IPS-18a (cell line): ENCODE measurements around the gene RNASE9.
"Not testable (repeated sequence)": the region's sequence is repeated elsewhere in the genome, so short reads cannot be mapped to it uniquely, and the experiment has no call there.

ENCODE experiments used
- H3K27ac ChIP-seq: one replicate; pipeline ENCODE4 v1.5.1; 2013; ENCODE audit warnings: low read length
- H3K27me3 ChIP-seq: one replicate; pipeline ENCODE4 v1.6.1; 2013; ENCODE audit warnings: mild to moderate bottlenecking, low read length; ENCODE audit not compliant: control insufficient read depth, insufficient read depth
- H3K36me3 ChIP-seq: one replicate; pipeline ENCODE4 v1.6.1; 2013; ENCODE audit warnings: low read depth, low read length; ENCODE audit not compliant: control insufficient read depth
- H3K4me1 ChIP-seq: one replicate; pipeline ENCODE4 v1.6.1; 2013; ENCODE audit warnings: low read depth, low read length; ENCODE audit not compliant: control insufficient read depth
- H3K4me3 ChIP-seq: one replicate; pipeline ENCODE4 v1.5.1; 2013; ENCODE audit warnings: low read length
- H3K9ac ChIP-seq: one replicate; pipeline ENCODE4 v1.6.1; 2013; ENCODE audit warnings: mild to moderate bottlenecking, low read length, moderate library complexity
- H3K9me3 ChIP-seq: one replicate; pipeline ENCODE4 v1.6.1; 2013; ENCODE audit warnings: low read depth, low read length; ENCODE audit not compliant: control insufficient read depth

Gene RNASE9

GRCh38 chr14:20570720-20571119, 9.9 kb upstream of the RNASE9 start:
- H3K9ac ChIP-seq, H3K9me3 ChIP-seq, H3K27me3 ChIP-seq, H3K4me3 ChIP-seq, H3K4me1 ChIP-seq, H3K36me3 ChIP-seq, H3K27ac ChIP-seq: not testable (repeated sequence)

DNA sequence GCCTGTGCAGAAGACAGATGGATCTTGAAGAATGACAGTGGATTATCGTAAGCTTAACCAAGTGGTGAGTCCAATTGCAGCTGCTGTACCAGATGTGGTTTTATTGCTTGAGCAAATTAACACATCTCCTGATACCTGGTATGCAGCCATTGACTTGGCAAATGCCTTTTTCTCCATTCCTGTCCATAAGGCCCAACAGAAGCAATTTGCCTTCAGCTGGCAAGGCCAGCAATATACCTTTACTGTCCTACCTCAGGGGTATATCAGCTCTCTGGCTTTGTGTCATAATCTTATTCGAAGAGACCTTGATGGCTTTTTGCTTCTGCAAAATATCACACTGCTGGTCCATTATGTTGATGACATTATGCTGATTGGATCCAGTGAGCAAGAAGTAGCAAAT, 9.0 kb upstream of the RNASE9 start:
- not testable (repeated sequence) for H3K4me1 ChIP-seq, H3K27me3 ChIP-seq, H3K9ac ChIP-seq, H3K4me3 ChIP-seq, H3K27ac ChIP-seq, H3K36me3 ChIP-seq, H3K9me3 ChIP-seq

- H3K9me3 ChIP-seq = peaks cover 7% of the 10 kb centered on the region
- no peak overlapping the region for H3K4me3 ChIP-seq
- no peaks in the 10 kb centered on the region for H3K27me3 ChIP-seq
- peaks cover 7% of the 10 kb centered on the region for H3K4me1 ChIP-seq
- H3K9ac ChIP-seq = no peak overlapping the region
- no peak overlapping the region for H3K27ac ChIP-seq
- H3K36me3 ChIP-seq = no peaks in the 10 kb centered on the region
Observed at GRCh38 chr14:20569066-20569465, 8.2 kb upstream of the RNASE9 start.

DNA sequence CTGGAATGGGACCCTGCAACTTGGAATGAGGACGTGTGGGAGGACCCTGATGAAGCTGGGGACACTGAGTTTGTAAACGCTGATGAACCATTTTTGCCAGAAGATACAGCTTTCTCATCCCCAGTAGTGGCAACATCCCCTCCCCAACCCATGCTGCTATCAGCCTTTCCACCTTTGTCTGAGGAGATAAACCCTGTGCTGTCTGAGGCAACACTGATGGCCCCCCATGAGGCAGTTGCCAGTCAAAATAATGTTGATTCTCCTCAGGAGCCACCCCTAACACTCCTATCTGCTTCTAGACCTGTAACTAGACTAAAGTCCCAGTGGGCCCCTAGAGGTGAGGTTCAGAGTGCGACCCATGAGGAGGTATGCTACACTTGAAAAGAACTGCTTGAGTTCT, 7.5 kb upstream of the RNASE9 start:
- no peaks in the 10 kb centered on the region for H3K27me3 ChIP-seq
- no peak overlapping the region for H3K27ac ChIP-seq
- H3K9me3 ChIP-seq = peaks cover 7% of the 10 kb centered on the region
- peaks cover 7% of the 10 kb centered on the region for H3K4me1 ChIP-seq
- no peak overlapping the region for H3K4me3 ChIP-seq
- no peaks in the 10 kb centered on the region for H3K36me3 ChIP-seq
- no peak overlapping the region for H3K9ac ChIP-seq

- not testable (repeated sequence) for H3K27me3 ChIP-seq, H3K9me3 ChIP-seq
Observed at GRCh38 chr14:20567199-20567598, 6.4 kb upstream of the RNASE9 start.

GRCh38 chr14:20564501-20564997, 3.7 kb upstream of the RNASE9 start:
- no peak overlapping the region for H3K27ac ChIP-seq
- peaks cover 14% of the 10 kb centered on the region for H3K4me1 ChIP-seq
- no peaks in the 10 kb centered on the region for H3K27me3 ChIP-seq
- H3K9me3 ChIP-seq = peaks cover 5% of the 10 kb centered on the region
- H3K9ac ChIP-seq = no peak overlapping the region
- H3K36me3 ChIP-seq = no peaks in the 10 kb centered on the region
- H3K4me3 ChIP-seq = no peak overlapping the region

More at GRCh38 chr14:20567199-20567598, 6.4 kb upstream of the RNASE9 start:
- H3K27ac ChIP-seq, H3K9ac ChIP-seq, H3K36me3 ChIP-seq, H3K4me1 ChIP-seq, H3K4me3 ChIP-seq: not testable (repeated sequence)

DNA sequence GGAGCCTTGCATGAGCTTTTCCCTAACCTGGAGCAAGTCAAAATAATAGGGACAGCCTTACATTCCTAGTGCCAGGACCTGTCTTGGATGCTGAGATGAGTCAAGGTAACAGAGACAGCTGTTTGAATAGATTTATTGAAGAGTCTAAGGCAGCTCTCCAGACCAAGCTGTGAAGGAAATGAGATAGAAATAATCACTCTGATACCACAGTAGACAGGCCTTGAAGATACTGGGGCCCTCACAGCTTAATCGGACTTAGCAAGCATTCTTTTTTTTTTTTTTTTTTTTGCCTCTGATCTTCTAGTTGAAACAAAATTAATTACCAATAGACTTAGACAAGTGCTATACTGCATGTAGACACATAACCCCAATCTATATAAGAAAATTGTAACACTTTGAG, 3.1 kb upstream of the RNASE9 start:
- no peak overlapping the region for H3K9ac ChIP-seq
- H3K27ac ChIP-seq = no peak overlapping the region
- no peaks in the 10 kb centered on the region for H3K36me3 ChIP-seq
- peaks cover 2% of the 10 kb centered on the region for H3K9me3 ChIP-seq
- H3K4me1 ChIP-seq = peaks cover 20% of the 10 kb centered on the region
- no peak overlapping the region for H3K4me3 ChIP-seq
- H3K27me3 ChIP-seq = no peaks in the 10 kb centered on the region

GRCh38 chr14:20559461-20559904, 1.4 kb downstream of the RNASE9 start:
- H3K9me3 ChIP-seq = no peaks in the 10 kb centered on the region
- peak overlapping the region; percentile 24 for H3K4me3 ChIP-seq
- H3K36me3 ChIP-seq = no peaks in the 10 kb centered on the region
- no peaks in the 10 kb centered on the region for H3K27me3 ChIP-seq
- no peak overlapping the region for H3K9ac ChIP-seq
- H3K4me1 ChIP-seq = peaks cover 18% of the 10 kb centered on the region
- H3K27ac ChIP-seq = peak overlapping the region; percentile 76

- H3K36me3 ChIP-seq = no peaks in the 10 kb centered on the region
- H3K27me3 ChIP-seq = no peaks in the 10 kb centered on the region
- no peak overlapping the region for H3K27ac ChIP-seq
- no peaks in the 10 kb centered on the region for H3K9me3 ChIP-seq
- H3K4me1 ChIP-seq = peaks cover 16% of the 10 kb centered on the region
- H3K4me3 ChIP-seq = no peak overlapping the region
- no peak overlapping the region for H3K9ac ChIP-seq
Observed at GRCh38 chr14:20557212-20557542, 3.7 kb downstream of the RNASE9 start.

DNA sequence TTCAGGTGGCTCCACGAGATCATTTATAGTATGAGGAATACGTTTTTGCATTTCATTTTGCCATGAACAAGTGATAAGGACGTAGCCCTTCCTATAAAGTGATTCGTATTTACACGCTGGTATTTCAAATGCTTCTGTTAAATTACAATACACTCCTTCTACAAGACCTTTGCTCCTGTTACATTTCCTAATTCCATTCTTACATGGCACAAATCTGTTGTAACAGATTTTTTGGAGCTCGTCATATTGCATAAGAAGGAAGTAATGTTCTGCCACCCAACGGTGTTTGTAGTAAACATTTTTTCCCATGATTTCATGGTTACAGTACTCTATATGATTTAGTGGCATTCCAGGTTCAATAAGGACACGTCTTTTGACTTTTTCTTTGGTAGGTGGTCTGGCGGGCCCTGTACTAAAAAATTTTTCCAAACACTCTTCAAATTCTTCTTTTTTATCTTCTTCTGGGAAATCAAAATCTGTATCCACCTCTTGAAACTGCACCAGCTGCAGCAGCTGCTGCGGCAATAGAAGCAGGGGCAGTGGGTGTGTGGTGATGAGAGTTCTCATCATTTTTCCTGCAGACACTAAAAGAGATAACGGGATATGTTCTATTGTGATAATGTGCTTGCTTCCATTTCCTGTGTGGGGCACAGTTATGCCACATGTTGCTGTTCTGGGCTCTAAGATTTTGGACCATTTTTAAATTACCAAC, 4.2 kb downstream of the RNASE9 start:
- Histone ChIP-seq H3K4me1 (peaks cover 16% of the 10 kb centered on the region), H3K9me3 (no peaks in the 10 kb centered on the region), H3K27ac (no peak overlapping the region), H3K9ac (no peak overlapping the region), H3K36me3 (no peaks in the 10 kb centered on the region), H3K4me3 (no peak overlapping the region), H3K27me3 (no peaks in the 10 kb centered on the region)

GRCh38 chr14:20555845-20556244, 5.0 kb downstream of the RNASE9 start:
- no peaks in the 10 kb centered on the region for H3K36me3 ChIP-seq
- no peaks in the 10 kb centered on the region for H3K9me3 ChIP-seq
- no peak overlapping the region for H3K4me3 ChIP-seq
- no peaks in the 10 kb centered on the region for H3K27me3 ChIP-seq
- H3K27ac ChIP-seq = no peak overlapping the region
- peaks cover 15% of the 10 kb centered on the region for H3K4me1 ChIP-seq
- no peak overlapping the region for H3K9ac ChIP-seq

- no peaks in the 10 kb centered on the region for H3K9me3 ChIP-seq
- H3K4me1 ChIP-seq = no peaks in the 10 kb centered on the region
- H3K27me3 ChIP-seq = no peaks in the 10 kb centered on the region
- H3K9ac ChIP-seq = no peak overlapping the region
- H3K36me3 ChIP-seq = no peaks in the 10 kb centered on the region
- no peak overlapping the region for H3K4me3 ChIP-seq
- H3K27ac ChIP-seq = no peak overlapping the region
Observed at GRCh38 chr14:20553024-20553423, 7.8 kb downstream of the RNASE9 start.
